KG1 (cell line): ENCODE results near the gene NXN.
"Not testable (repeated sequence)": the region's sequence is repeated elsewhere in the genome, so short reads cannot be mapped to it uniquely, and the experiment has no call there.

Experiments
- DNase-seq: peaks from one replicate; lab custom pipeline; 2025; lab: John Stamatoyannopoulos, UW

NXN gene

GRCh38 chr17:979212-979538 lies 401 bp downstream of the NXN start:
- no peak for DNase-seq

DNA sequence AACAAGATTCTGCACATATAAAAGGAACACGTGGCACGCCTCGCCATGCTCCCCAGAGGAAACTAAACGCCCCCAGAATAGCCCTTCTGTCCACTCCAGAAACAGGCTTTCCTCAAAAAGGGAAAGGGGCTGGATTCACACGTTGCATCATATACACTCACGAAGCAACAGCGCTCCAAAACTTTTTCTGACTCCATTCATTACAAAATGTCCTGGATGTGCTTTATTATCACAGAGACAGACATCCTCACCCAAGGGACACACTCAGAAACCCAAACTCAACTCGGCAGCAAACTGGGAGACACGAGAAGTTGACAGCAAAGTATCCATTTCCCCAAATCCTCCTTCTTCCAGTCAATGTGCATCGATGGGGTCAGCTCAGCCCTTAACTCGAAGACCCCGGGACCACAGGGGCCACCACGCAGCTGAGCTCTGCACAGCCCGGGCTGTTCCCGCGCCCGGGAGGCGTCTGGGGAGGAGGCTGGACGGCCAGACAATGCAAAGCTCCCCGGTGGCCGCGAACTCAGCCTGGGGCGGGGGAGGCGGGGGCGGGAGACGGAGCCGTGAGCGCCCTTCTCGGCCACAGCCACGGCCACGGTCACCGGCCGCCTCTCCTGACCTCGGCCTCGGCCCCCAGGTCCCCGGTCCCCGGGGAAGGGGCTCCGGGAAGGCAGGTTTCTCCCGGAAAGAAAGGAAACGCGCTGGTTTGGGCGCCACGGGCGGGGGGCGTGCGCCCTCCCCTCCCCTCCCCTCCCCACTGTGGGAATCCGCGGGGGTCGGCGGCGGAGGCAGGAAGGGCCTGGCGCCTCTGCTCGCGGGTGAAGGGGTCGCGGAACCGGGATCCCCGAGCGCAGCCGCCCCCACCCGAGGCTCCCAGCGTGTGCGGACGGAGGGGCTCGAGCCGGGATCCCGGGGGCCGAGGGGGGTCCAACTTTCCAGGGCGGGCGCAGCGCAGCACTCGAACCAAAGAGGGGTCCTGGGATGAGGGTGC lies 1.2 kb downstream of the NXN start:
- DNase-seq: no peak

DNA sequence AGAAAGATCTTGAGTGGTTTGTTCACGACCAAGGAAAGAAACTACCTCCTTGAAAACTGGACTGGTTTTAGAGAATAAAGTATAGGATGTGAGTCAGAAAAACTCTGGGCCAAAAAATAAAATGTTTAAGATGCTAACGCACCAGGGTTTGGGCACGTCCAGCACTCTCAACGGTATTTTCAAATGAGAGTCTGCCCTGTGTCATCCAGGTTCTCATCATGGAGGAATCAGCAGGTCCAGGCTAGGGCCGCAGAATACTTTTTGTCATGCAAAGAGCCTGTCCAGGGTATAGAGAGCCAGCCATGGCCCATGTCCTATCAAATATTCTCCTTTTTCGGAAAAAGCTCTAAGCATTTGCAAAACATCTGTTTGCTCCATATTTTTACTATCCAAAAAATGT lies 2.4 kb downstream of the NXN start:
- DNase-seq: no peak

DNA sequence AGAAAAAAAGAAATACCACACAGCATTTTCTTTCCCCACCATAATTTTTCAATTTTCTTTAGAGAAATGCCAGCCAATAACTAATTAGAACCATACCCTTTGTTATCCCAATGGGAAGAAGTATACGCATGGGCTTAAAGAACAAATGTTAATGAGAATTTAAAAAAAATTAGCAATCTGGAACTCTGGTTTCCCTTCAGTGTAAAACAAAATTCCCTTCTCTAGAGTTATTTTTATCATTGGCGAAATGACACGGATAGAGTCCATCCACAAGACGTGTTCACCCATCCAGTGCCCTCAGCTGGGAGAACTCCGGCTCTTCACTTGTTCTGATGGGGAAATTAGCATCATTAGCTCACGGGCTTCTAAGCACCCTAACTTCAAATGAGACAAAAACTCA lies 3.3 kb downstream of the NXN start:
- DNase-seq: no peak

DNA sequence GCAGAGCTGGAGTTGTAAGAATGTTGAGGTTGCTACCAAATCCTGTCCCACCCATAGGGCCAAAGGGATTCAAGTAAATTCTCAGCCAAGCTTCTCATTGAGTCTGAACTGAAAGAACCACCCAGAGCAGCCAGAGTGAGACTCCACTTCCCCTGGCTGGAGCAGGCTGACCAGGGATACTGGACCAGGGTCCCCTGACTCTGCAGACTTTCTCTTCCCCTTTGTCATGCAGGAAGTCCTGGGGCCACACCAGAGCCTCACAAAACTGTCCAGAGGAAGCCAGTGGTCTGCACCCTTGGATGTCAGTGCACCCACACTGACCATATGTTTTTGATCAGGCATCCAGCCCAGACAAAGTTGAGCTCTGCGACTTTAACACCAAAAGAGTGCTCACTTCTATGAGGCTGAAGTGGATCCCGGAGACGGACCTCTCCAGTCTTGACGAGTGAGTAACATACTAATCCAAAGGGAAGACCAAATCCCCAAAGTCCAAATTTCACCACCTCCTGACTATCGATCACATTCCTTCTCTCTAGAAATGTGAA lies 4.1 kb downstream of the NXN start:
- no peak for DNase-seq

- DNase-seq: not testable (repeated sequence)
Observed at GRCh38 chr17:974778-975177, 4.8 kb downstream of the NXN start.

- DNase-seq: no peak
Observed at GRCh38 chr17:973053-973452, 6.5 kb downstream of the NXN start.

- DNase-seq: not testable (repeated sequence)
Observed at GRCh38 chr17:971861-972260, 7.7 kb downstream of the NXN start.

DNA sequence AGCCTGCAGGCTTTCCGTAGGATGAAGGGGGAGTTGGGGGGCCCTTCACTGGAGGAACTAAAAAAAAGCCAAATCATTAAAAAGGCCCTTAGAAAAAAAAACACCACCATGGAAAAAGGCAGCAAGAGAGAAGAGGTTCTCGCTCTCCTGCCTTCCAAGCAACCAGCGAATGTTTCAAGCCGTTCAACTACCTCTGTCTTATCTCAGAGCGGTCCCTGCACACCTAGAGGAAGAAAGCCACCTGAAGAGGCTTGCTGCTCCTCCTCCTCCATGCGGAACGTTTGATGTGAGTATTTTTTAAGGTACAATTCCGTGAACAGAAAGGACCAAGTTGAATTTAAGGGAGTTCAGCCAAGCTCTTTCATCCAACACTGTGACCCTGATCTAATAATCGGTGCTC lies 9.2 kb downstream of the NXN start:
- DNase-seq: no peak

DNA sequence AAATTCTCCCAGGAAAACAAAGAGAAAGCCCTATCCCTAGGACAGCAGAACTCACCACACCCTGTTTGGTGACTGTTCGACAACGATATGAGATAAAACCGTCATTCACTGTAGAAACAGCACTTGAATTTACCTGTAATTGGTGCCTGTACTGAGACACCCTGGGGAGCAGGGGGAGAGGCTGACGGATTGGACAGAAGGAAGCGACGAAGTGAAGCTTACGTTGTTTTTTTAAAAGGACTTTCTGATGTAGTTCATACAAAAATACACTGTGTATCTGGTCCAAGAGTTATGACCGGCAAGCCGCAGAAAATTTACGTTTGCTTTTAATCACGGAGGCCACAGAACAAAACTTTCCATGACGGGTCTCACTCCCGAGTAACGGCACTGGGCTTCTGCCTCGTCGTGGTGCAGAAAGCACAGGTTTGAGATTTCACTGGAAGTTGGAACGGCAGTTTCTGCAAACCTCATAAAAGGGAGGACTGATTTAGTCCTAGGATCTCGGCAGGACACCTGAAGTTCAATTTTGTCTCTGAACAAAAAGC lies 9.7 kb downstream of the NXN start:
- DNase-seq: no peak

GRCh38 chr17:968812-969730 lies 10.5 kb downstream of the NXN start:
- no peak for DNase-seq

DNA sequence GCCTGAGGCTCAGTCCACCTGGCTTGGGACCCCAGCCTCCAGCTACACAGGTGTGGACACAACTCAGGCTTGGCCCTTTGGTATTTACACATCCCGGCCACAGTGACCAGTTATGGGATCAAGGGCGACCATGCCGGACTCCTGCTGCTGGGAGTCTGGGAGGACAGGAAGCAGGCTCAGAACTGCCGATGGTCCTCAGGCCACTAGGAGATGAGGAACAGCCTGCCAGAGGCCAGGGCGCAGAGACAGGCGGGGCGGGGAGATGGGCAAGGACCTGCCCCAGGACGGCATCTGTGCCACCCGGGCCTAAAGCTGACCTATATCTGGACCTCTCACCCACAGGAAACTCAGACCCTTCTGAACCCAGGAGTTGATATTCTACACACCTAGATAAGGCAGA lies 12.5 kb downstream of the NXN start:
- DNase-seq: no peak

DNA sequence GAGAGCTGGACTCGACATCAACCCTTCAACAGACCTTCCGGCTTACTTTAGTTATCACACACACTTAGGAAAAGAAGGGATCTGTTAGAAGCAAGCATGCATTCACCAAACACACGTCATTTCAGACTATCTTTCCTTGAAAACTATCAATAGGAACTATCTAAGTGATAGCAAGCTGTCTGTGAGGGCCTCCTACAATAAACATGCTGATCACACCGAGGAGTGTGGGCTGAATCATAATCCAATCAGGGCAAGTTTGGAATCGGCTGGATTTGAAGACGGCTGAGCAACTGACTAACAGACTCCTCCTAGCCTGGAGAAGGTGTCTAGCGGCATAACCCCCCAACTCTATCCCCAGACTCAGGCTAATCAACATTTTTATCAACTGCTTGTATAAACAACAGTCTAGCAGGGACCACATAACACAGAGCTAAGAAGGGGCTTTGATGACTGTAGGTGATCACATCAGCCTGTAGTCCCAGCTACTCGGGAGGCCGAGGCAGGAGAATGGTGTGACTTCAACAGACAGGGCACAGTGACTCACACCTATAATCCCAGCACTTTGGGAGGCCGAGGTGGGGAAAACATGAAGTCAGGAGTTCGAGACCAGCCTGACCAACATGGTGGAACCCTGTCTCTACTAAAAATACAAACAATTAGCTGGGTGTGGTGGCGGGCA lies 14.1 kb downstream of the NXN start:
- DNase-seq: no peak

DNA sequence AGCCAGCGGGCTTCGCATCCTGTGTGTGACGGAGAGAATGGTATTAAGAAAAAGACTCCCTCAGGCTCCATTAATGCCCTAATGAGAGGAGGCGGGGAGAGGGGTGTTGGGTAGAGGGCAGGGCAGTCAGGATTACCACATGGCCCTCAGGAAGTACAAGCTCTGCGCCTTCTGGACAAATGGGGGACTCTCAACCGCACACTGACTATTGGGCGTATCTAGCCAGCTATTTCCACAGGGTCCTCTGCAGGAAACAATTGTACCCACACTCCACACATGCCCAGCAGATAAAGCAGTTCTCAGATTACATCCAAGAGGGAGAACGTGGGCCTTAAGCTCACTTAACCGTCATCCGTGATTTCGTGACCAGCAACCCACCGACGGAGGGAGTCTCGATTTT lies 14.7 kb downstream of the NXN start:
- DNase-seq: no peak

GRCh38 chr17:962670-963069 lies 16.9 kb downstream of the NXN start:
- no peak for DNase-seq

DNA sequence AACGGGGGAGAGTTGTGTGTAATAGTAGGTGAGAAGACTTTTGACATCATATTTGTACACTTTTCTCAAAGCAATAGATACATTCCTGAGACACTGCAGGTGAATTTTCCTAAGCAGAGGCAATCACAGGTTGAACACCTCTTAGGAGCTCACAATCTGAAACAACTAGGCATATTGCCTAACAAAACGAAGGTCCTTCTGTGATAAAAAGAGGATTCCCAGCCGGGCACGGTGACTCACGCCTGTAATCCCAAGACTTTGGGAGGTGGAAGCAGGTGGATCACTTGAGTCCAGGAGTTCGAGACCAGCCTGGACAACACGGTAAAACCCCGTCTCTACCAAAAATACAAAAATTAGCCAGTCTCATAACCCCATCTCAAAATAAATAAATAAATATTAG lies 17.4 kb downstream of the NXN start:
- DNase-seq: no peak

DNA sequence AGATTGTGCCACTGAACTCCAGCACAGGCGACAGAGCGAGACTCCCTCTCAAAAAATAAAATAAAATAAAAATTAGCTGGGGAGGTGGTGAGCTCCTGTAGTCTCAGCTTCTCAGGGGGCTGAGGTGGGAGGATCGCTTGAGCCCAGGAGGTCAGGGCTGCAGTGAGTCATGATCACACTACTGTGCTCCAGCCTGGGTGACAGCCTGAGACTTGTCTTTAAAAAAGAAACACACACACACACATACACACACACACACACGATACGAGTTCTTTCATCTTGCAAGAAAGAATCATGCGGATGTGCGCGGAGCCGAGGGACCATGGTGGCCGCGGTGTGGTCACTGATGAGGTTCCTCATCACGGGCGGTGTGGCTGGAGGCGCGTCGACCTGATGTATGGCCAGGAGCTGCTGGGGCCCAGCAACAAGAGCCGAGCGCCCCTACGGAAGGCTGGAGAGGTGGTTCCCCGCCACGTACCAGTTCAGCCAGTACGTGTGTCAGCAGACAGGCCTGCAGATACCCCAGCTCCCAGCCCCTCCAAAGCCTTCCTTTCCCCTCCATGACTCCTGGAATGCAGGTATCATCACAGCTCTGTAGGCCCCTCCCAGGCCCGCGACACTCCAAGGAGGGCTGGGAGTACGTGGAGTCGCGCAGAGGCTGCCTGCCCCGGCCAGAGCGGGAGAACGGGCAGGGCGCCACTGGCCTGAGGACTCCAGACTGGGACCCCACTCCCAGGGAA lies 20.7 kb downstream of the NXN start:
- DNase-seq: no peak

GRCh38 chr17:957856-958421 lies 21.6 kb downstream of the NXN start:
- no peak for DNase-seq

DNA sequence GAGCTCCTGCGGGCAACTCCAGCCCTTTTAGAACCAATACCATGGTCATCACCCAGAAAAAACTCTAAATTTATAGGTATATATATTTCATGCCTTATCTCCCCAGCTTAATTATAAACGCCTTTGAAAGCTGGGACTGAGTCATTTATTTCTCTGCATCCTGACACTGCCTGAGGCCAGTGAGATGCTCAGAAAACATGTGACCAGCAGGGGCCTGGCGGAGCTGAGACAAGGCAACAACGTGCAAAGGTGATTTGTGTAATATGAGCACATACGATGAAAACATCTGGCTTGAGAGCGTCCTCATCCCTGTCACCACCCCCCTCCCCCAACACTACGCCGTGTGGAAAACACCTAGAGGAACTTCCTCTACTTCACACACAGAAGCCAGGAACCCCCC lies 22.7 kb downstream of the NXN start:
- no peak for DNase-seq

DNA sequence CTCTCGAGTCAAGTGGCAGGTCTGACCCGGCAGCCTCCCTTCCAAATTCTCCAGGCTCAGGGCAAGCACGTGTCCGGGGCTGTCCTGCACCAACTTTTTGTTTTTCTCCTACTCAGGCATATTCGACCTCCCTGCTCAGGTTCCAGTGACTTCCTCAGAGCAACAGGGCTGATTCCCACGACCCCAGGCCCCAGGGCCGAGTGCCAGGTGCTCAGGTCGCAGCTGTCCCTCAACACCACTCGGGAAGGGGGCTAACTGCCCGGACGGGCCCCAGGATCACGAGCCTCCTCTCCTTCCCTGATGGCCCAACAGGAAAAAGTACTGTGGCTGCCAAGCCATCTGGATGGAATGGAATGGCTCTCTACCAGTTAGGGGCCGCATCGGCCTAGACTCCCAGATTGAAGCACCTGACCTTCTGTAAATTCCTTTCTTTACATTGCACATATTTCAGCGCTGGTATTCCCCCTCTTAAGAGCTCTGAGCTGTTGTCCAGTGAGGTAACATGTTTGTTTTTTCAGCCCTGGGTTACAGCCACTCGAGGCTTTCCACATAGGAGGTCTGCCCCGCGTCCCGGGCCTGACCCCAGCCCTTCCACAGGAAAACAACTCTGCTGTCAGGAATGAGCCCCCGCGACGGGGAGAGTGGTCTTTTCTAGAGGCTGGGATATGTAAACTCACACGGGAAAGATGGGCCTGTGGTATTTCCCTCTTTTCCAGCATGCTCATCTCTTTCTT lies 25.0 kb downstream of the NXN start:
- DNase-seq: no peak
